ENCODE results near the gene CRIP1. TPM values are rescaled to one million over a fixed set of nuclear protein-coding genes. Genes with fewer than 3 reads are reported as not detected.

The CRIP1 gene
- total RNA-seq, 2 donors from 2014 or later, result 97.1 to 220 TPM

DNA sequence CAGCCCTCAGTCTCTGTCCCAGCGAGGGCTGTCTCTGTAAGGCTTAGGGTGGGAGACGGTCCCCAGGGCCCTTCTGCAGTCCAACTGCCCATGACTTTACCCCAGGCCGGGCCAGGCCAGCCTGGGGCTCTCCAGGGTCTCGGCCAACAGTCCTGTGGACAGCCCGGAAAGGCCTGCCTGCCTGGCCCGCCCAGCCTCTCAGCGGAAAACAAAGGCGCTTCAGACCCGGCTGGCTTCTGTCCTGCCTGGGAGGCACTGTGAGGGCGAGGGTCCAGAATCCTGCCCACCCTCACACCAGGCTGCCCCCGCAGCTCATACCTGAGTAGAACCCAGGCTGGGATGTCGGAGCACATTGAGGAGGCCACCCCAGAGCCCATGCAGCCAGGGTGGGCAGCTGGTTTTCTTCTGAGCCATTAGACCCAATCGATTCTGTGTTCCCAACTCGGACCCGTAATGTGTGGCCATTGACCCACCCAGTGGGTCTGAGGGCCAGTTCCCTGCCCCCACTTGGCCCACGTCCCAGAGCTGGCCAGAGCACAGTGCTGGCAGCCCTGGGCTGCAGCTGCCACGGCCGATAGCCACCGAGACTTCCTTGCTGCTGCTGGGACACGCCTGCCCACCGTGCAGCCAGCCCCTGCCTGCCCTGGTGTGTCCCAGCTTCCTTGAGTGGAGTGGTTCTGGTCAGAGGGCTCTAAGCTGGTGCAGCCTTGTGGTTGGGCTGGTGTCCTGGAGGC, 10.4 kb upstream of the CRIP1 start:
- intact Hi-C loops (cut with DNase I), result no loop called here
- Histone ChIP-seq H3K27ac (peak overlapping the region; percentile 69), H3K4me3 (peak overlapping the region; percentile 60), H3K9ac (ENCODE audit: low read depth in 2 of 2, low read length in 2 of 2) (peak overlapping the region; percentile 53 to 86), H3K27me3 (peaks cover 58% of the 10 kb centered on the region), H3K9me3 (no peaks in the 10 kb centered on the region), H3K4me1 (peaks cover 13% of the 10 kb centered on the region), H3K36me3 (no peaks in the 10 kb centered on the region)
- TF ChIP-seq, protein P1, sequence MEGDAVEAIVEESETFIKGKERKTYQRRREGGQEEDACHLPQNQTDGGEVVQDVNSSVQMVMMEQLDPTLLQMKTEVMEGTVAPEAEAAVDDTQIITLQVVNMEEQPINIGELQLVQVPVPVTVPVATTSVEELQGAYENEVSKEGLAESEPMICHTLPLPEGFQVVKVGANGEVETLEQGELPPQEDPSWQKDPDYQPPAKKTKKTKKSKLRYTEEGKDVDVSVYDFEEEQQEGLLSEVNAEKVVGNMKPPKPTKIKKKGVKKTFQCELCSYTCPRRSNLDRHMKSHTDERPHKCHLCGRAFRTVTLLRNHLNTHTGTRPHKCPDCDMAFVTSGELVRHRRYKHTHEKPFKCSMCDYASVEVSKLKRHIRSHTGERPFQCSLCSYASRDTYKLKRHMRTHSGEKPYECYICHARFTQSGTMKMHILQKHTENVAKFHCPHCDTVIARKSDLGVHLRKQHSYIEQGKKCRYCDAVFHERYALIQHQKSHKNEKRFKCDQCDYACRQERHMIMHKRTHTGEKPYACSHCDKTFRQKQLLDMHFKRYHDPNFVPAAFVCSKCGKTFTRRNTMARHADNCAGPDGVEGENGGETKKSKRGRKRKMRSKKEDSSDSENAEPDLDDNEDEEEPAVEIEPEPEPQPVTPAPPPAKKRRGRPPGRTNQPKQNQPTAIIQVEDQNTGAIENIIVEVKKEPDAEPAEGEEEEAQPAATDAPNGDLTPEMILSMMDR (IDR thresholded peaks at IDR 0.05), result no peak
- no peak for DNase-seq

DNA sequence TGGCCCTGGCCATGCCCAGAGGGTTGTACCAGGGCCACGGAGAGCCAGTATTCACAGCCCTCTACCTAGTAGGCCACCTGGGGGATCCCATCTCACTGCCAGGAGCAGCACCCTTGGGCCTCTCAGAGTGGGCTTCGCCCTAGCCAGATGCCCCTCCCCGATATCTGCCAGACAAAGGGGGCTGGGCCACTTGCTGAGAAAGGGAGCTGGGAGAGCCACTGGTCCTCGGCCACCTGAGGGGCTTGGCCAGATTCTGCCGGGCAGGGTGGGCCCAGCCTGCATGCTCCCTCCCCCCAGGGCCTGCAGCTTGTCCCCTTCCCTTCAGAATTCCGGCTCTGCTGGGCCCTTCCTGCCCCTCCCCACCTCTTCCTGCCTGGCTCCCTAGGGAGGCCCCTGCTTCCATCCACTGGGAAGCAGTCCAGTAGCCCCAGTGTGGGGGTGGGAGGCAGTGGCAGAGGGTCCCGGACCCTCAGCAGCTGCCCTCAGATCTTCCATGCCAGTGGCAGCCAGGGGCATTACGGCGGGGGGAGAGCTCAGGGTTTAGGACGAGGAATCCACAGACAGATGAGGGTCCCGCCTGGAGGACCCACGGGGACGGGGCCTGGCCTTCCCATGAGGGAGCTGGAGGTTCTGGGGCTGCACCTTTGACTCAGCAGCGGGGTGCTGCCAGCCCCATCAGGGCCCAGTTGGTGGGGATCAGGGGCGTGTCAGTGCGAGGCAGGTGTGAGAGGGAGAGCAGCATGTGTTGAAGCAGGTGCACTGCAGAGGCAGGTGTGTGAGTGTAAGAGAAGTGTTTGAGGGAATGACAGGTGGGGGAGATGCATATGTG, 9.6 kb upstream of the CRIP1 start:
- H3K4me3 ChIP-seq, result peak overlapping the region; percentile 60
- no peaks in the 10 kb centered on the region for H3K9me3 ChIP-seq
- peaks cover 19% of the 10 kb centered on the region for H3K4me1 ChIP-seq
- H3K9ac ChIP-seq (ENCODE audit: low read depth in 2 of 2, low read length in 2 of 2), result peak overlapping the region; percentile 53 to 86
- H3K27ac ChIP-seq, result peak overlapping the region; percentile 69
- intact Hi-C loops (cut with DNase I), result no loop called here
- peaks cover 58% of the 10 kb centered on the region for H3K27me3 ChIP-seq
- TF ChIP-seq, protein P1 (IDR thresholded peaks at IDR 0.05), result no peak
- no peak for DNase-seq
- no peaks in the 10 kb centered on the region for H3K36me3 ChIP-seq

DNA sequence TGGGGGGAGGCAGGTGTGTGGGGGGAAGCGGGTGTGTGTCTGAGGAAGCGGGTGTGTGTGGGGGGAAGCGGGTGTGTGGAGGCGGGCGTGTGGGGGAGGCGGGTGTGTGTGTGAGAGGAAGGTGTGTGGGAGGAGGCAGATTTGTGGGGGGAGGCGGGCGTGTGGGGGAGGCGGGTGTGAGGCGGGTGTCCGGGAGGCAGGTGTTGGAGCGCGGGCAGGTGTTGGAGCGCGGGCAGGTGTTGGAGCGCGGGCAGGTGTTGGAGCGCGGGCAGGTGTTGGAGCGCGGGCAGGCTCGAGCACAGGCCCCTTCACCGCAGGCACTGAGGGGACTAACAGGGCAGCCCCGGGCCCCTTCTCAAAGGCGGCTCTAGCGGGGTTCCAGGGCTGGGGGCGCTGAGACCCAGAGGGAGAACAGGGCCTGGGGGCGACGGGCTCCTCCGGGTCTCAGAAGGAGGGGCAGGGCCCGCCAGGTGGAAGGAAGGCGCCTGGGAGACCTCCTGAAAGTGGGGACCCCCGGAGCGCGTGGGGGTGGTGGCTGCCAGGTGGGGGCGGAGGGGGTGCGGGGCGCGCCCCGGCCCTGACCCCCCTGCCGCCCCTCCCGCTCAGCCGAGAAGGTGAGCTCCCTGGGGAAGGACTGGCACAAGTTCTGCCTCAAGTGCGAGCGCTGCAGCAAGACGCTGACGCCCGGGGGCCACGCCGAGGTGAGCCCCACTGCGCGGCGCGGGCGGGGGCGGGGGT, 8.9 kb upstream of the CRIP1 start:
- intact Hi-C loops (cut with DNase I), result no loop called here
- H3K36me3 ChIP-seq, result no peaks in the 10 kb centered on the region
- H3K4me3 ChIP-seq, result no peak overlapping the region
- DNase-seq, result no peak
- no peak overlapping the region for H3K27ac ChIP-seq
- peaks cover 58% of the 10 kb centered on the region for H3K27me3 ChIP-seq
- no peaks in the 10 kb centered on the region for H3K9me3 ChIP-seq
- peaks cover 26% of the 10 kb centered on the region for H3K4me1 ChIP-seq
- no peak overlapping the region for H3K9ac ChIP-seq (ENCODE audit: low read depth in 2 of 2, low read length in 2 of 2)
- TF ChIP-seq, protein P1 (IDR thresholded peaks at IDR 0.05), result no peak

DNA sequence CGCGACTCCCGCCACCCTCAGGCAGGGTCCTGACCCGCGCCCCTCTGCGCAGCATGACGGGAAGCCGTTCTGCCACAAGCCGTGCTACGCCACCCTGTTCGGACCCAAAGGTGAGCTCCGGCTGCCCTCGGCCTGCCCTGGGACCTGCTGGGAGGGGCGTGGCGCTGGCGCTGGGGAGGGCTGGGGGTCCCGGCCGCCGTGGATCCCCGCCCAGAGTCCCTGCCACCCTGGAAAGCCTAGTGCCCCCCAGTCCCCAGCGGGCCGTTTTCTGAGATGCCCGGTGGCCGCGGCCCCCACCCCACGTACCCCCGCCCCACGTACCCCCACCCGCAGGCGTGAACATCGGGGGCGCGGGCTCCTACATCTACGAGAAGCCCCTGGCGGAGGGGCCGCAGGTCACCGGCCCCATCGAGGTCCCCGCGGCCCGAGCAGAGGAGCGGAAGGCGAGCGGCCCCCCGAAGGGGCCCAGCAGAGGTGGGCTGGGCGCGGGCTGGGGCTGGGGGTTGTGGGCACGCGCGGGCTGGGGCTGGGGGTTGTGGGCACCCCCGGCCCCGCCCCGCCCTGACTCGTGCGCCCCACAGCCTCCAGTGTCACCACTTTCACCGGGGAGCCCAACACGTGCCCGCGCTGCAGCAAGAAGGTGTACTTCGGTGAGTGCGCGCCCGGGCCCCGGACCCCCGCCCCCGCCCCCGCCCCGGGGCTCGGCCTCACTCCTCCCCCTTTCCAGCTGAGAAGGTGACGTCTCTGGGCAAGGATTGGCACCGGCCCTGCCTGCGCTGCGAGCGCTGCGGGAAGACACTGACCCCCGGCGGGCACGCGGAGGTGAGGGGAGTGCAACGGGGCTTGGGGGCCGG, 8.1 kb upstream of the CRIP1 start:
- DNase-seq, result no peak
- H3K36me3 ChIP-seq, result no peaks in the 10 kb centered on the region
- peaks cover 23% of the 10 kb centered on the region for H3K4me1 ChIP-seq
- TF ChIP-seq, protein P1 (IDR thresholded peaks at IDR 0.05), result no peak
- intact Hi-C loops (cut with DNase I), result no loop called here
- no peak overlapping the region for H3K4me3 ChIP-seq
- no peak overlapping the region for H3K27ac ChIP-seq
- no peaks in the 10 kb centered on the region for H3K9me3 ChIP-seq
- H3K27me3 ChIP-seq, result peaks cover 56% of the 10 kb centered on the region
- H3K9ac ChIP-seq (ENCODE audit: low read depth in 2 of 2, low read length in 2 of 2), result no peak overlapping the region
